Measurements from ENCODE around the gene PAPSS2.
"Not testable (repeated sequence)": the region's sequence is repeated elsewhere in the genome, so short reads cannot be mapped to it uniquely, and the experiment has no call there.

Gene PAPSS2

DNA sequence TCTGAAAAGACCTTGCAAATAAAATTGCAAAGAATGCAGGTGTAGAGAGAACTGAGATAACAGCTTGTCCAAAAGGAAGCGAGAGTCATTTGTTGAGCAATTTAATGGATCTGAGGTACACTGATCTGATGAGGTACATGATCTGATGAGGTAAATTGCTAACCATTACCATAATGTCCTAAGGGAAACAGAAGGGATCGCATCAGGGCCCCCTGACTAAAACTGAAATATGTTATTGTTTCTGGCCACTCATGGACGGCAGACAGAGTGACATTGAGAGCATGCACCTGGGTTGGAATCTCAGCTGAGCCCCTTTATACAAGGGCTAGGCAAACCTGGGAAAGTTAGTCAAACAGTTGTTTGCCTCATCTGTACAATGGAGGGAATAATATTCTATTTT lies 15.8 kb upstream of the PAPSS2 start:
- DNase-seq, result no peak

DNA sequence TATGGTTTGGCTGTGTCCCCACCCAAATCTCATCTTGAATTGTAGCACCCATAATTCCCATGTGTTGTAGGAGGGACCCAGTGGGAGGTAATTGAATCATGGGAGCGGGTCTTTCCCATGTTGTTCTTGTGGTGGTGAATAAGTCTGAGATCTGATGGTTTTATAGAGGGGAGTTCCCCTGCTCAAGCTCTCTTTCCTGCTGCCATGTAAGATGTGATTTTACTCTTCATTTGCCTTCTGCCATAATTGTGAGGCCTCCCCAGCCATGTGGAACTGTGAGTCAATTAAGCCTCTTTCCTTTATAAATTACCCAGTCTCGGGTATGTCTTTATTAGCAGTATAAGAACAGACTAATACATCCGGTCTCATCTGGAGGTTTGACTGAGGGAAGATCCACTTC lies 15.2 kb upstream of the PAPSS2 start:
- not testable (repeated sequence) for DNase-seq

DNA sequence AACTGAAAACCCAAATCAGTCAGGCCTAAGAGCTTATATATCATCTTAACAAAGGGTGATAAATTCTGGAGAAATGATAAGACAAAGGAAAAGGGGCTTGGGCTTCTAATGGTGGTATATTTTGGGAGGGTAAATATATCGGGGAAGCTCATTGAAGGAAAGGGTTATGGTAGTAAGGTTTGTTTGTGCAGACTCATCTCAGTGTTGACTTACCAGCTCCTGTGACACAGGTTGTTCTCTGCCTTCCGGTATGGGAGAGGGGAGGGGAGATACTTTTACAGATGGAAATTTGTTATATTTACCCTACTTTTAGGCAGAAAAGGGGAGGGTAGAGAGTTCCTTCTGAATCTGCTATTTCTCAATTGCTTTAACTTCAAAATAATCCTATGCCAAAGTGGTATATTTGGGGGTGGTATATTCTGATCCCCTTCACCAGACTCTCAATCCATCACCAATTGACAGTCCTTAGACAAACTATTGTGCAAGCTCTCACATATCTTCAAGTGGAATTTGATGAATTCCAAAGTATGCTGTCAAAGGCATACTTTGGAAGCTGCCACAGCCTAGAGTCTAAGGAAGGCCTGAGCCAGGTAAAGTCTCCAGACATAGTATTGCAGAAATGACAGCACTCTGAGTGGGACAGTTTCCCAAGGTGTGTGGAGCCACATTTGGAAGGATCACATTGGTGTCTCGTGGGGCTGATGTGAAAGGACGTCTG lies 13.3 kb upstream of the PAPSS2 start:
- DNase-seq, result no peak

DNA sequence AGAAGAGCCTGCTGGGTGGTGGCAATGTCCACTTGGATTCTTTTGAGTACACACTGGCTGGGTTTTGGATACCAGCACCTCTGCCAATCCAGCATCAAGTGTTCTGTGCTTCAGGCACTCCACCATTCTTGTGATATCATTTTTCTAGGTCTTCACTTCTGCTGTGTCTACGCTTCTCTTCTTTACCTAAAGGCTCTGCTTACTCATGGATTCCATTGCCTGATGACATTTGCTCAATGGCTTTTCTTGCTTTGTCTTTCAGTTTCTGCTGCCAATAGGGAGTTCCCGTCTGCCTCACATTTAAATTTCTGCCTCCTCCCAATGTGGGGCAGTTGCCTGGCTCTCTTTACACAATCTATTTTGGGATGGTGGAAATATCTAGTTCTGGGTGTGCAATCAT lies 12.7 kb upstream of the PAPSS2 start:
- no peak for DNase-seq

DNA sequence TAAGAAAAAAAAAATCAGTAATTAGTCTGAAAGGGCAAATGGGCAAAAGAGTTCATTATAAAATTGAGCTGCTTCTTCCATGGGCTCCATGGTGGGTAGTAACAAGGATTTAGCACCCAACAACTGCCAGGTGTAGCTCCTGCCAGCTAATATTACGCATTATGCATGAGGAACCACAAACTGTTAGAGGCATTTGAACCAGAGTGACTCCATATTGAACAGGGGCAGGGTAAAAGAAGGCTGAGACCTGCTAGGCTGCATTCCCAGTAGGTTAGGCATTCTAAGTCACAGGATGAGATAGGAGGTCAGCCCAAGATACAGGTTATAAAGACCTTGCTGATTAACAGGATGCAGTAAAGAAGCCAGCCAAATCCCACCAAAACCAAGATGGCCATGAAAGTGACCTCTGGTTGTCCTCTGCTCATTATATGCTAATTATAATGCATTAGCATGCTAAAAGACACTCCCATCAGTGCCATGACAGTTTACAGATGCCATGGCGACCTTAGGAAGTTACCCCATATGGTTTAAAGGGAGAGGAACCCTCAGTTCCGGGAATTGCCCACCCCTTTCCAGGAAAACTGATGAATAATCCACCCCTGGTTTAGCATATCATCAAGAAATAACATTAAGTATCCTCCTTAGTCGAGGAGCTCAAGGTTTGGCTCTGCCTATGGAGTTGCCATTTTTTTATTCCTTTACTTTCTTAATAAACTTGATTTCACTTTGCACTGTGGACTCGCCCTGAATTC lies 8.7 kb upstream of the PAPSS2 start:
- DNase-seq, result no peak

DNA sequence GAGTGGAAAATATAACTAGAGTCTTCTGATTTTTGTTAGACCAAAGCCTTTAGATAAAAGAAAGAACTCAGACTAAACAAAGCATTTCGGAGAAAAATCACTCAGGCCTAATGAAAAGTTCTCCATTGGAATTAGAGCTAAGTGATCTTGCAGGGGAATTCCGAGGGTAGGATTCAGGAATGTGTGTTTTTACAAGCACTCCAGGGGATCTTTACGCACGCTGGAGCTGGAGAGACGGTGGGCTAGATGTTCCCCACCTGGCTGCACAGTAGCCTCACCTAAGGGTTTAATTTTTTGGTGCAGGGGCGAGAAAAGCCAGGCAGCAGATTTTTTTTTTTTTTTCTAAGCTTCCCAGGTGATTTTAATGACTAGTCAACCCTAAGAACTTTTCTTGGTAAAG lies 7.9 kb upstream of the PAPSS2 start:
- no peak for DNase-seq

DNA sequence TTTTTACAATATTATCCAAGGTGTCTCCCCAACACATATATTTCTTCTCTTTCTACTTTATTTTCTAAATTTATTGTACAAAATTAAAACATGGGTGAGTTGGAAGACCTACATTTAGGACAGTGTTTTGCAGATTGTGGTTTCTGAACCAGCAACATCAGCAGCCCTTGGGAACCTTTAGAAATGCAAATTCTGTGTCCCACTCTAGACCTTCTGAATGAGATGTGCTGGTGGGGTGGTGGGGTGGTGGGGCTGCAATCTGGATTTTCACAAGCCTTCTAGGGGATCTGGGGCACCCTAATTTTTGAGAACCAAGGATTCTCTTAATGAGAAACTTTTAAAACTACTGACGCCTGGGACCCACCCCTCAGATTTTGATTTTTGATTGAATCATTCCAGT lies 7.4 kb upstream of the PAPSS2 start:
- no peak for DNase-seq

DNA sequence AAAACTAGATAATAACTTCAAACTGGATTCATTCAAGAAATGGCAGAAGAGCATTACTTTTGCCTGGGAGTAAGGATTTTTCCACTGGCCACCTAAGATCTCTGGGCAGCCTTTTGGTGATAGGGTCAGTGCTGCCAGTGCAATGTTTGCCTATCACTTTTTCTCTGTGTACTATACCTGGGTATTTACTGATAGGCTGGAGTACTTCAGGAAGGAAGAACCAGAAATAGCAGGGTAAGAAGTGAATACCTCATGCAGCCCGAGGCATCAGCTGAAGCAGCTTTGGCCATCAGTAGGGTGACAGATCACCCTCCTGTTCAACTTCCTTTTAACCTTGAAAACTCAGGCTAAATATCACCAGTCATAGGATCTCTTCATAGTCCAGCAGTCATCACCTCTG lies 5.5 kb upstream of the PAPSS2 start:
- no peak for DNase-seq

DNA sequence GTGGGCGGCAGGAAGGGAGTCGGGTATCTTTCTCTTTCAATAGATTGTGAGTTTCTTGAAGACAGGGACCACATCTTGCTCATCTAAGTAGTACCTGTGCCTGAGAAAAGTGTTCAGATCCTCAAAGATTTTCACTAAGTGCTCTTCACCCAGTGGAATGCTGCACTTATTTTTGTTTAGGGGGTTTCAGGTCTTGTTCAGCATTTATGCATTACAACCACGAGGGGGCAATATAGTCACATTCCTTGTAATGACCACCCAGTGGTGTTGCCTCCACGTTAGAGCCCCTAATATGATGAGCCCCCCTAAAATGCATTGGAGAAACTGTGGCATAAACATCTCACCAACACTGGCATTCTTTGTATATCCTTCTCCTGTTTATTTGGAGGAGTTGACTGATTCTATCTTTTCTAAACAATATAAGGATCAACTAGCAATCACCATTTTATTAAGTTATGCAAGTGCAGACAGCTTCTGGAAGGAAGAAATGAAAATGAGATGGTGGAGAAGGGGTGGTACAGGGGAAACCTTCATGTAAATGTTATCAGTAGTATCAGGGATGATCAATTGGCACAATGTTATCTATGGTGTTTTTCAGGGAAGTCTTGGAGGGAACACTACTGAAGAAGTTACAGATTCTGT lies 3.1 kb upstream of the PAPSS2 start:
- peak; percentile 65 for DNase-seq

DNA sequence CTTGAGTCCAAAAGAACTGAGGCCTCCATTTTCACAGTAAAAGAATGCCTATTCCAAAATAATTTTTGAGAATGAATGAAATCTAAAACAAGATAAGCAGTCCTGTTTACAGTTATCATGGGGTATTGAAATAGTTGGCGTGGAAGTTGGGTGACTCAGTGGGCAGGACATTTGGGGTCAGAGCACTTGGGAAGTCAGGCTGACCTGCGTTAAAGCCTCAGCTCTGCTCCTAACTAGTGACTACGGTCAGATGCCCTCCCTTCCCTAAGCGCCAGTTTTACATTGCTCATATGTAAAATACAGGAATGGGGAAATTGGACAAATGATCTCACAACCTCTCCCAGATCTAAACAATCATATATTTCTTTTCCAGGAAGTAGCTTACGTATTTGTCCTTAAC lies 2.3 kb upstream of the PAPSS2 start:
- DNase-seq, result peak; percentile 96

DNA sequence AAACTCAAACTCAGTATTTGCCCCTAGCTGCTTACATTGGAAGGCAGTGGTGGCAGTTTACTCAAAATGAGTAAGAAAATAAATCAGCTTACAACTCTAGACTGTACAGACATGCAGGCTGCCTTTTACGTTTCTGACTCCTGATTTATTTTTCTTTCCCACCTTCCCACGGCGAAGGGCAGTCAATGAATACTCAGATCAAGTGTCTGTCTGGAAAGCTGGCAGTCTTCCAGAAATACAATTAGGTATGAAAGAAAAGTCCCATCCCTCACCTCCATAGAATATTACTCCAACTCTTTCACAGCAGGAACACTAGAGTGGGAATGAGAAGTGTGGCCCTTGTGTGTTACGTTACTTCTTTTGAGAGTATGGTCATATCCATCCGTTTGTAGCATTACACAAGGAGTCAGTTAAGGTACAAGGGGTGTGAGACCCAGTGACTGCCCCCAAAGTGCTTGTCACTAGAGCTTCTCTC lies 1.3 kb upstream of the PAPSS2 start:
- DNase-seq, result no peak

DNA sequence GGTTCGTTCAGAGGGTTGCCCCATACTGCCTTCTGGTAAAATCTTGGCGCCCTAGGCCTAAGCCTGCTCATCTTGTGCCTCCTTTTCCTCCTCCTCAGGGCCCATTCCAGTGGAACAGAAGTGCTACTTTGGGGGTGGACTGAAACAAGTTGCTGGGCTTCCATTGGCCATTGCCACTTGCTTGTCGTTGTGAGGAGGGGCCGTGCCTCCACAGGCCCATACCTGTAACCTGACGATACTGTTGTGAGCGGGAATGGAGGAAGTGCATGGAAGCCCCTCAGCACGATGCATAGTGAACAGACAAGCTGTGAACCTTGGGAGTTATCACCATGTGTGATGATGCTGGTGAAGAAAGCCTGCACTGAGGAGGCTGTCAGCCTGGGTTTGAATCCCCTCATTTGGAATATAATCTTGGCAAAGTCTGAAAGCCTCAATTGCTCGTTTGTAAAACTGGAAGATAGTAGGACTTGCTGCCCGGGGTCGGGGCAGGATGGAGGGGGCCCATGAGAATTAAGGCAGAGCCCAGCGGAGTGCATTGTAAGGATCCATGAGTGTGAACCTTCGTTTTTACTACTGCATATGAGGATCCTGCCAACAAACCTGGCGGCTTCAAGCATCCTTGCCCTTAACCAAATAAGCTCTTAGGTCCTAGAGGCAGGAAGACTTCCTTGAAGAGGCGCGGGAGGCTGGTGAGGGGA lies 671 bp upstream of the PAPSS2 start:
- no peak for DNase-seq

DNA sequence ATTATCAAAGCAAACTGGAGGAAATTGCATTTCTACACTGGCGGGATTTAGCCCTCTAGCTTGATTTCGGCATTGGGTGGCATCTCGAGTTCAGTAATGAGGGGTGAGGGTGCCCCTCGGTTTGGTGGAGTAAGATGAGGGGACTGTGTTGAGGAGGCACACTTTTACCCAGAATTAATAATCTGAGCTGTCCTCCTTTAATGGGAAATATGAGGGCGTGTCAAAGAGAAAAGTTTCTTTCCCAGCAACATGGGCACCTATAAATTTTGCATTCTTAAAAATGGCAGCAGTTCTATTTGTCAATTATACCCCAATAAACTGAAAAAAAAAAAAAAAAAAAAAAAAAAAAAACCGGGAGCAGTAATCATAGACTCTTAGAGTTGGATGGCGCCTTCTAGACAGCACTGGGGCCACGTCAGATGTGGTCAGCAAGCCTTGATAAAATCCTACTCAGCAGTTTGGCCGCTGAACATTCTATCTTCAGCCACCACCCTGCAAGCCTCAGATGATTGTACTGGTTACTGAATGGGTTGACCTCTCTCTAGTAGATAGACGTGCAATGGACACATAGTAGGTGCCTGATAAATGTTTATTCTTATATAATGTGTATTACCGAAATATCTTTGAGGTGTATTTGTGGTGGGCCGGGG lies 931 bp downstream of the PAPSS2 start:
- DNase-seq, result peak; percentile 84

DNA sequence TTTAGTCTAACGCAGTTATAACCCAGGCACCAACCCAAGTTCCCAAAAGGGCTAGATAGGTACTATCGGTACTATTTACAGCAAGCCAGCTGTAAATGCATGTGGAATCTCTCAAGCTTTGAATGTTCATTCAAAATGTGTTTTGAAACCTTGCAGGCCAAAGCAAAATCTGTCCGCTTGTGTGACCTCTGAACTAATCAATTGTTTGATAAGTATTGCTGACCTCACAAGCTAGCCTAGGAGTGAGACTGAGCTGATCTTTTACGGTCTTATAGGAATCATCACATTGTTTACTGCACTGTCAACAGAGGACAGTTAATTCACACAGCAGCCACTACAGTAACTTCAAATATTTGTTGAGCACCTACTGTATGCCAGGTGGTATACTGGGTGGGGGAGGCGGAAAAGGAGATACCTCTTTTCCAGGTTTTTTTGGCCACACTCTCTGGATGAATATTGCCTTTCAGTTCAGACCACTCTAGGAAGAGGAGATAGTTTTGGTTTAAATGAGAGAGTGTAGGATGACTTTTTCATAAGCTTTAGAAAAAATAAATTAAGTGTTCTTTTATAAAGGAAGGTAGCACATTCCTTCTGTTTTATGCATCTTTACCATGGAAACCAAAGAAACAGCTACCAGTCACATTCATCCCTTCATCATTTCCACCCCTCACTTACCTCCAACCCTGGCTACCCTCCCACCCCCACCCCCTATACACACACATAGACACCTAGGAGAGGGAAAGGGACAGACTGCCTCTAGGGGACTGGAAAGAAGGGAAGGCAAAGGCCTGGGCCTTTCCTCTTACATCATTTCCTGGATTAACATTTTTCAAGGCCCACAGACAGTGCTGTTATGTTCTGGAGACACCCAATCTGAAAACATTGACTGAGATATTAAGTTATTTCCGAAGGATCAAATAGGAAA lies 2.4 kb downstream of the PAPSS2 start:
- peak; percentile 67 for DNase-seq

DNA sequence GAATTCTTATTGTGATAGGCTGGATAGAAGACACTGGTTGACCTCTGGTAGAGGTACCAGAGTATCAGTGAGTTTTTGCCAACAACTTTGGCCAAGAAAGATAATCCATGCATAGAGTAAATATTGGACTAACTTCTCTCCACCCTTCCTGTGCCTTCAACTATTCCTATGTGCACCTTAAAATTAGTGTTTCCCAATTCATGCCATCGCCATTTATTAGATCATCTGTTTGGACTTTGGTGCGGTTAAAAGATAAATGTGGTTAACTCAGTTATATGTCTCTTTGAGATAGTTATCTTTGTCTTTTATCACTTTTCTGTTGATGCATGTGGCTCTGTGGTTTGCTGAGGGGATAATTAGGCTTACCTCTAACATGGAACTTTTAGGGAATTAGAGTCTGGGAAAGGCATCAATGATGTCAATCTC lies 4.6 kb downstream of the PAPSS2 start:
- DNase-seq, result no peak

DNA sequence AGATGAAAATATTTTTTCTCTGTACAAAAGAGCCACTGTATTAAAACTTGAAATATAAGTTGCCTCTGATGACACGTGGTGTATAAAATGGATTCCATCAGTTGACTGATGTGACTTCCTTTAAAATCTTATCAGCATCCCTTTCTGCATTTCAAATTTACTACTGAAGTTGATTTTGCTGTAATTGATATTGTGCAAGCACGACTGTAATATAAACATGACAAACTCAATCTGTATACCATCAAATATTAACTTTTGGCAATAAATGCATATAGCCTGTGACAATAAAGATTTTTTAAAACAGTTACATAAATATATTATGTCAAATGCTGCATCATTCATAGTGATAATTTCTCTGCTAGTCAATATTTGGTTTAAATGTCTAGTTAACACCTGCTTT lies 7.8 kb downstream of the PAPSS2 start:
- DNase-seq, result no peak

DNA sequence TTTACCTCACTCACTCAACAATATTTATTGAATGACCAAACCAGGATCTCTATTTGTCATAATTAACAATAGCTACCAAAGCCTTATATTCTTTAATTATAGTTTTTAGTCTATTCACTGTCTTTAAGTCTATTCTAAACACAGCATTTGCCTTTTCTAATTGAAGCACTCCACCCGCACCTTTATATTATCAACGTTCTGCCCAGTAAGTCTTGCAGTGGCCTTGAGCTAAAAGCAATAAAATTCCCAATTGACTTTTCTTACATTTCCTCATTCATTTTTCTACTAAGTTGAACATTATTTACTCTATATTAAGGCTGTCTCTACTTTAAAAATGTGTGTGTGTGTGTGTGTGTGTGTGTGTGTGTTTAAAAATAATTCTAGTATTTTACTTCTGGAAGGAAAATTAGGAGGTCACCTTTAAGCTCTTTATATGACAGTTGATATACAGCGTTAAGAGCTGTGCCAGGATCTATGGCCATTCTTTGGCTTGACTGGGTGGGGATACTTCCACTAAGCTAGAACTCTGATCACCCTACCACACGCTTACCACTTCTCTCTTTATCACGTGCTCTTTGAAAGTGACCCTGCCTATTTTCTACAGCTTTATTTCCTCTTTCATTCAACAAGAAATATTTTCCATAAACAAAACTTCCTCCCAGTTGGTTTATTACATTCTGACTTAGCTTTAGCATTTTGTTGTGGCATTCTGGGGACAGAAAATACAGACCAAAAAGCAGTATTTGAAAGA lies 8.8 kb downstream of the PAPSS2 start:
- DNase-seq, result no peak

DNA sequence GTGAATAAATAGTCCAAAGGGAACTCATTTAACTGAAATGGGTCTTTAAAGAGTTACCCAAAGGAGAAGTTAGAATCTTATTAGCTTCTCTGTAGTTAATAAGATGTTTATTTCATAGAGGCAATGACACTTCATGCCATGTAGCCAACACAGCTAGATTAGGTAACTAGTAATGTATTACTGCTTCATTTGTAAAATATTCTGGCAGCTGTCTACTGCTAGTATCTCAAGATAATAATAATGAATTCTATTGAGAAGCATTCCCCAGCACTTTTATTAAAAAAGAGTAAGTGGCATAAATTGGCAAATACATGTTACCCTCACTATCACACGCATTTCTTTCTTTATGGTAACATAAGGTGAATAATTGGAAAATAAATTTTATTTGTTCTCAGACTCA lies 10.1 kb downstream of the PAPSS2 start:
- DNase-seq, result no peak

DNA sequence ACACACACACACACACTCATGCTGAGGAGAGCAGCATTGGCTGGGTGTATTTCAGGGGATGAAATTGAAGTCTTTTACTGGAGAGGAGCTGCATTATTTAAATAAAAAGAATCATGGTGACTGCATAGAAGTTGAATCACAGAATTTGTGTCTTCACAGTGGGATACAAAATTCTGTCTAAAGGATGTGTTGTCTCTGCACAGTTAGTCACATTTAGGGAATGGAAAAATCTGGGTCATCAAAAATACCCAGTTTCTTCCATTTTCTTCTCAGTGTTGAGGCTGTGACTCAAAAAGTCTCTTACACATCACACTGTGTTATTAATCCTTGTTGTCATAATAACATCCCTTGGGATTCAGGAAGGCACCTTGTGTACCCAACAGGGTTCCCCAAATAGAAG lies 10.9 kb downstream of the PAPSS2 start:
- peak; percentile 22 for DNase-seq

DNA sequence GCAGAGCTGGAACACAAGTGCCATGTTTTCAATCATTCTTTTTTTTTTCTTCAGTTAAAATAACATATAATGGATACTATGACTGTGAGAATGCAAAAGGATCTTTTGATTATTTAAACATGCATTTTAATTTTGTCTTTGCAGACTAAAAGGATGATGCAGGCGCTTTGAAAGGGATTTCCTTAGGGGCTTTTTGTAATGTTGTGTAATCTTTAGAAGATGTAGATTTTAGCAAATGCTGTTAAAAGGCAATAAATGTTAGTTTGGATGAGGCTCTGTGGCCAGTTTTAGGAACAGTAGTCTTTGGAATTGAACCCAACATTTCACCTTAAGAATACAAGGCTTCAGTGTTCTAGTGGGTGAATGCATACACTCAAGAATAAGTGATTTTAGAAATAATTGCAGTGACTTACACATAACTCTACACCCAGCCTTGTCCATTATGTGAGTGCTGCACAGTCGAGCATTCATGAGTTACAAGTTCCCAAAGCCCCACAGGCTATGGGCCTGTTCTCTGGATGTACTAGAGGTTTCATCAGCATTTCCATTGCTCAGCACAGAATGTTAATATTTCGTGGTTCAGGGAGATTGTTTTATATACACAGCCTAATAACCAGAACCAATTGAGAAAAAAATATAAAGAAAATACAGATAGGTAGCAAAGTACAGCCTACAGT lies 11.6 kb downstream of the PAPSS2 start:
- no peak for DNase-seq

Measured in EL (cell line).